ENCODE data around the gene RAI1.

DNA sequence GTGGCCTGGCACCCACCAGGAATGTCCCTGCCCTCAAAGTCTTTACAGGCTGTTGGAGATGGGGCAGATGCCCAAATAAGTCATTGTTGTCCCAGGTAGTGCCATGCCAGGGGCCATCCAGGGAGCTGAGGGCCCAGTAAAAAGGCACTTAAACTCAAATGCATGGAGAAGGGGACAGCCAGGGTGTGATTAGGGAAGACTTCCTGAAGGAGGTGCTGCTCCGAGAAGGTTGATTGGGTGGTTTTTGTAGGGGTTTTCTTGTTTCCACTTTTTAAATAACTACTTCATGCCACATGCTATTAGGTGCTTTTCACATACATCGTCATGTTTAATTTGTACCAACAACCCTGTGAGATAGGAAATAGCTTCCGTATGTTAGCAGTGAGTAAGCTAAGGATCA, 66.9 kb downstream of the RAI1 start:
- TF ChIP-seq, protein P1, sequence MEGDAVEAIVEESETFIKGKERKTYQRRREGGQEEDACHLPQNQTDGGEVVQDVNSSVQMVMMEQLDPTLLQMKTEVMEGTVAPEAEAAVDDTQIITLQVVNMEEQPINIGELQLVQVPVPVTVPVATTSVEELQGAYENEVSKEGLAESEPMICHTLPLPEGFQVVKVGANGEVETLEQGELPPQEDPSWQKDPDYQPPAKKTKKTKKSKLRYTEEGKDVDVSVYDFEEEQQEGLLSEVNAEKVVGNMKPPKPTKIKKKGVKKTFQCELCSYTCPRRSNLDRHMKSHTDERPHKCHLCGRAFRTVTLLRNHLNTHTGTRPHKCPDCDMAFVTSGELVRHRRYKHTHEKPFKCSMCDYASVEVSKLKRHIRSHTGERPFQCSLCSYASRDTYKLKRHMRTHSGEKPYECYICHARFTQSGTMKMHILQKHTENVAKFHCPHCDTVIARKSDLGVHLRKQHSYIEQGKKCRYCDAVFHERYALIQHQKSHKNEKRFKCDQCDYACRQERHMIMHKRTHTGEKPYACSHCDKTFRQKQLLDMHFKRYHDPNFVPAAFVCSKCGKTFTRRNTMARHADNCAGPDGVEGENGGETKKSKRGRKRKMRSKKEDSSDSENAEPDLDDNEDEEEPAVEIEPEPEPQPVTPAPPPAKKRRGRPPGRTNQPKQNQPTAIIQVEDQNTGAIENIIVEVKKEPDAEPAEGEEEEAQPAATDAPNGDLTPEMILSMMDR (IDR thresholded peaks at IDR 0.05 in 8 of 11, conservative IDR thresholded peaks at IDR 0.05 in 3 of 11): no peak
- TF ChIP-seq POLR2AphosphoS5 (IDR thresholded peaks at IDR 0.05): no peak

Data from spleen (tissue), 7 donors.